CD4-positive, alpha-beta memory T cell (primary cell): ENCODE measurements around the gene PPDPF. TPM values are rescaled to one million over a fixed set of nuclear protein-coding genes. Genes with fewer than 3 reads are reported as not detected.

Source experiments
- CTCF ChIA-PET: fragments of 350-600 bp; sonication (Branson Sonifier 250); formaldehyde crosslinking; loops from one replicate; lab custom pipeline; 2021; ENCODE audit warnings: inconsistent platforms; ENCODE audit not compliant: partially characterized antibody; lab: Charles Lee
- POLR2A ChIA-PET: fragments of 350-600 bp; sonication (Branson Sonifier 250); formaldehyde crosslinking; loops from one replicate; lab custom pipeline; 2021; ENCODE audit not compliant: partially characterized antibody; lab: Charles Lee
- DNase-seq, 5 donors: peaks; one replicate each; pipeline versions ENCODE4 v3.0.0 to v3.0.0-alpha.2; 2020 to 2022; ENCODE audit warnings: mixed read lengths in 1 of 5
- H3K27ac ChIP-seq: one replicate; pipeline ENCODE4 v1.7.0; 2013; ENCODE audit warnings: low read depth, low read length
- H3K27me3 ChIP-seq: 2 replicates; pipeline ENCODE4 v1.7.0; 2013; ENCODE audit warnings: mild to moderate bottlenecking, low read length, moderate library complexity; ENCODE audit not compliant: insufficient read depth
- H3K36me3 ChIP-seq: 2 replicates; pipeline ENCODE4 v1.7.0; 2013; ENCODE audit warnings: mild to moderate bottlenecking, low read length, moderate library complexity; ENCODE audit not compliant: insufficient read depth
- H3K4me1 ChIP-seq: 2 replicates; pipeline ENCODE4 v1.7.0; 2013; ENCODE audit warnings: mild to moderate bottlenecking, low read length, moderate library complexity; ENCODE audit not compliant: insufficient read depth
- H3K4me3 ChIP-seq, 2 donors: one replicate each; pipeline ENCODE4 v1.7.0; 2013; ENCODE audit warnings: low read length in 2 of 2, mild to moderate bottlenecking in 1 of 2
- H3K9me3 ChIP-seq, 2 donors: one replicate each; pipeline ENCODE4 v1.7.0; 2013; ENCODE audit warnings: low read length in 2 of 2, control low read depth in 1 of 2; ENCODE audit not compliant: control insufficient read depth in 1 of 2
- H3K27ac Mint-ChIP-seq, 7 donors: one replicate each; pipeline ENCODE4 v1.8.0; 2020 to 2021; ENCODE audit warnings: mixed read lengths in 7 of 7, mild to moderate bottlenecking in 6 of 7, inconsistent platforms in 3 of 7, moderate library complexity in 3 of 7
- H3K27me3 Mint-ChIP-seq, 2 donors: one replicate each; pipeline ENCODE4 v1.8.0; 2020 to 2021; ENCODE audit warnings: mixed read lengths in 2 of 2
- H3K36me3 Mint-ChIP-seq, 2 donors: one replicate each; pipeline ENCODE4 v1.8.0; 2020 to 2021; ENCODE audit warnings: mixed read lengths in 2 of 2, inconsistent platforms in 1 of 2, mild to moderate bottlenecking in 1 of 2
- H3K4me1 Mint-ChIP-seq, 4 donors: one replicate each; pipeline ENCODE4 v1.8.0; 2020 to 2021; ENCODE audit warnings: mixed read lengths in 4 of 4, mild to moderate bottlenecking in 1 of 4
- H3K4me3 Mint-ChIP-seq, 8 donors: one replicate each; pipeline ENCODE4 v1.8.0; 2020 to 2021; ENCODE audit warnings: mixed read lengths in 8 of 8, mild to moderate bottlenecking in 7 of 8, moderate library complexity in 6 of 8, inconsistent platforms in 3 of 8
- H3K9me3 Mint-ChIP-seq, 8 donors: one replicate each; pipeline ENCODE4 v1.8.0; 2020 to 2021; ENCODE audit warnings: mixed read lengths in 8 of 8, mild to moderate bottlenecking in 5 of 8, inconsistent platforms in 3 of 8, moderate library complexity in 1 of 8
- intact Hi-C: fragments of 100-400 bp; cut with micrococcal nuclease; formaldehyde crosslinking; loops from one replicate; pipeline ENCODE4 v1.15.1; 2023
- polyA plus RNA-seq, 2 donors: library from polyadenylated mRNA; unstranded; fragments of 300-500 nt; fragmentation: Illumina TruSeq; gene quantifications; one replicate each; pipeline ENCODE4 v1.2.3, GENCODE V29; 2021
- total RNA-seq, 2 experiments: library from RNA; stranded (reverse); gene quantifications; one replicate each; pipeline ENCODE4 v1.2.3, GENCODE V29; 2021

The PPDPF gene
- total and polyA plus RNA-seq, 4 experiments from 2014 or later: 29.4 to 229 (median 180) TPM

DNA sequence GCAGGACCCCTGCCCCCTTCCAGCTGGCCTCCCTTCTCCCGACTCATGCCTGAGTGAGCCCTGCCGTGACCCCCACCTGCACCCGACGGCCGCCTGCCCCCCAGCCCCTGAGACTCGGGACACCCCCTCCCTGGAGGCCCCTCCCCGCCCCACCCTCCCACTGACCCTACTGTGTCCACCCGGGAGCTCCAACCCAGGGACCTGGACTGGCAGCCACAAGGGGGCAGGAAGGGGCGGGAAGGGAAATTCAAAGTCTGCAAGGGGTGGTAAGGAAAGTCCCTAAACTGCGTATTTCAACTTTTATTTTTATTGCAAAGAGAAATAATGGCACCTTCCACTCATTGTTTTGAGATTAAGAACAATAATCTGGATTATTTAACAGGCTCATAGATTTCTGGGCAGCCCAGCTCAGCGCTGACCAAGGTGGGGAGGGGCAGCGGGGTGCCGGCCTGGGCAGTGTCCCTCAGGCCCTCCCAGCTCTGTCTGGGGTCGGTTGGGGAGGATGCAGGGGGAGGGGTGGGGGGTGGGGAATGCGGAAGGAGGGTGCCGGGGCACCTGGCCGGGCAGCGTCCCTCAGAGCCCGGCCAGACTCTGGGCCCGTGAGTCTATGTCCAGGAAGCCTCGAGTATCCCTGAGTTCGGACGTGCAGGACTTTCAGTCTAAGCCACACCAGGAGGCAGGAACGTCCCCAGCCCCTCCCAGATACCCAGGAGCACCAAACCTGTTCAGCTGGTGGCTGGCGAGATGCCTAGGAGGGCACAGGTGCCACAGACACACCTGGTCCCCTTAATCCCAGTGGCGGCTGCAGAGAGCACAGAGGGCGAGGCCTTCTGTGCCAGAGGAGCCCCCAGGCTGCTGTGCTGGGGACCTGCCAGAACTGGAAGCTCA is 17.9 kb downstream of the PPDPF start:
- Mint-ChIP-seq H3K4me1 (peaks cover 0 to 17% (median 2%) of the 10 kb centered on the region in 4 donors), H3K36me3 (no peaks in the 10 kb centered on the region), H3K27ac (peak overlapping the region in 6 of 7 donors; percentile 35 to 89 (median 82)), H3K27me3 (no peaks in the 10 kb centered on the region), H3K9me3 (no peaks in the 10 kb centered on the region), H3K4me3 (peak overlapping the region; percentile 65 to 85 (median 80))
- Histone ChIP-seq H3K4me3 (peak overlapping the region in 1 of 2 donors; percentile 56), H3K27me3 (no peaks in the 10 kb centered on the region), H3K4me1 (peaks cover 31% of the 10 kb centered on the region), H3K9me3 (no peaks in the 10 kb centered on the region), H3K27ac (peak overlapping the region; percentile 68), H3K36me3 (no peaks in the 10 kb centered on the region)
- ChIA-PET POLR2A (interaction anchor here (0.8 to 6.6 kb wide), 29 partner anchors 12 to 524 kb away, joined by 3 to 84 read pairs (median 7); partner anchors contain the start of genes ARFRP1, FNDC11, GMEB2 and LIME1), CTCF (interaction anchor here (0.8 to 3.9 kb wide), 28 partner anchors 13 to 444 kb away, joined by 3 to 33 read pairs (median 6); partner anchors contain the start of genes ARFRP1, HELZ2, LIME1 and RTEL1)
- intact Hi-C loops: loop anchor here (1.0 to 2.0 kb wide), 8 partner anchors 18 to 436 kb away; partner anchors contain the start of genes ARFRP1, PPDPF and RTEL1
- peak in 3 of 5 donors; percentile 36 to 80 (median 60) for DNase-seq

DNA sequence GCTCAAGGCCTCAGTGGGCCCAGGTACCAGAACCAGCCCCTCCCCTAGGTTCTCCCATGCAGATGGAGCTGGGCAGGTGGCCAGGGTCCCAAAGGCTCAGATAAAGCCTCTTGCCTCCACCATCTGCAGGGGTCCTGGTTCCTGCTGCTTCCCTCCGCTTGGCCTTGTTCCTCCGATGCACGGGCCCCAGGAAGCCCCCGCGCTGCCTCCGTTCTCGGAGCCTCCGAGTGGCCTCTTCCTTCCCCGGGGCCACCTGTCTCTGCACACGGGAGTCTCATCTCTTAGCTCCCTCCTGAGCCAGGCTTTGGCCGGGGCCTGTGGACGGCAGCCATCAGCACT is 18.5 kb downstream of the PPDPF start:
- peak overlapping the region; percentile 68 for H3K27ac ChIP-seq
- no peaks in the 10 kb centered on the region for H3K9me3 ChIP-seq
- Mint-ChIP-seq H3K4me1 (peaks cover 3 to 22% (median 5%) of the 10 kb centered on the region in 4 donors), H3K9me3 (no peaks in the 10 kb centered on the region), H3K27me3 (peaks cover 2% of the 10 kb centered on the region in 2 donors), H3K4me3 (no peak overlapping the region), H3K27ac (peak overlapping the region in 2 of 7 donors; percentile 29 to 80), H3K36me3 (no peaks in the 10 kb centered on the region)
- POLR2A ChIA-PET: interaction anchor here (1.0 to 6.6 kb wide), 9 partner anchors 13 to 326 kb away, joined by 3 to 84 read pairs (median 13); partner anchors contain the start of genes FNDC11, GMEB2, PPDPF and RTEL1
- no peaks in the 10 kb centered on the region for H3K27me3 ChIP-seq
- CTCF ChIA-PET: interaction anchor here (1.2 to 3.9 kb wide), 9 partner anchors 12 to 438 kb away, joined by 3 to 33 read pairs (median 10); partner anchors contain the start of genes HELZ2 and LIME1
- no peak overlapping the region for H3K4me3 ChIP-seq
- no peaks in the 10 kb centered on the region for H3K36me3 ChIP-seq
- DNase-seq: peak in 1 of 5 donors; percentile 43
- intact Hi-C loops: loop anchor here (2.0 kb wide), 2 partner anchors 168 to 258 kb away; partner anchors contain the start of gene ARFRP1
- peaks cover 31% of the 10 kb centered on the region for H3K4me1 ChIP-seq

DNA sequence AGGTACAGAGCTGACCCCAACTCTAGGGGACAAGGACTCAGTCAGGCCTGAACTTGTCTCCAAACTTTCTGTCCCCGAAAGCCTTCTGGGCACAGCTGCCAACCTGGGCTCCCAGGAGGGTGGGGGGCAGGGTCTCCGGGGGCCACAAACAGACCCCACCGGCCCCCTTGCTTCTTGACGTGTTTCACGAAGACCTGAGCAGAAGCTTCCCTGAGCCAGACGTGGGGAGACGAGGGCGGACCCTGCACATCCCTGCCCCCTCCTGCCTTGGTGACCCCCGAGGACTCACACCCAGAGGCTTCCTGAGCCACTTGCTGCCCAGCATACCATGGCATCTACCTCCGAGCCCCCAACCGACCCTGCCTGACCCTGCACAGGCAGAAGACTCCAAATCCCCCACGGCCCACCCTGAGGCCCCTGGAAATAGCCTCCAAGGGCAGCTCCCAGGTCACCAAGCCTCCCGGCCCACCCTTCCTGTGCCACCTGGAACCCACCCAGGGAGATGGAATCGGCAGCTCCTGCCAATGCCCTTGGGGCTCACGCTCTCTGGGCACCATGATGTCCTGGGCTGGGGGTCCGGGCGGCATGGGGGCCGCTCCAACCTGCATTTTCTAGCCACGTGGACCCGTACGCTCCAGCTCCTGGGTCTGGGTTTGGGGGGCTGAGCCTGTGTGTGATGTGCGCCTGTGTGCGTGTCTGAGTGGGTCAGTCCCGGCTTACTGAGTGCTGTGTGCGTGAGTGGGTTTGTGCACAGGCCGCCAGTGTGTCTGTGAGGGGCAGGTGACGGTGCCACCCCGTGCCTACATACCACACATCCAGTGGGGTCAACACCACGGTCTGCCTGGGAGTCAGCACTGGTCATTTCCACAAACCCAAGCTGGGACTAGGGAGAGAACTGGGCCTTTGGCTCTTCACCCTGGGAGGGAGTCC is 19.1 kb downstream of the PPDPF start:
- H3K27ac Mint-ChIP-seq: peak overlapping the region in 3 of 7 donors; percentile 29 to 35 (median 32)
- H3K4me3 Mint-ChIP-seq: peak overlapping the region in 1 of 8 donors; percentile 54

DNA sequence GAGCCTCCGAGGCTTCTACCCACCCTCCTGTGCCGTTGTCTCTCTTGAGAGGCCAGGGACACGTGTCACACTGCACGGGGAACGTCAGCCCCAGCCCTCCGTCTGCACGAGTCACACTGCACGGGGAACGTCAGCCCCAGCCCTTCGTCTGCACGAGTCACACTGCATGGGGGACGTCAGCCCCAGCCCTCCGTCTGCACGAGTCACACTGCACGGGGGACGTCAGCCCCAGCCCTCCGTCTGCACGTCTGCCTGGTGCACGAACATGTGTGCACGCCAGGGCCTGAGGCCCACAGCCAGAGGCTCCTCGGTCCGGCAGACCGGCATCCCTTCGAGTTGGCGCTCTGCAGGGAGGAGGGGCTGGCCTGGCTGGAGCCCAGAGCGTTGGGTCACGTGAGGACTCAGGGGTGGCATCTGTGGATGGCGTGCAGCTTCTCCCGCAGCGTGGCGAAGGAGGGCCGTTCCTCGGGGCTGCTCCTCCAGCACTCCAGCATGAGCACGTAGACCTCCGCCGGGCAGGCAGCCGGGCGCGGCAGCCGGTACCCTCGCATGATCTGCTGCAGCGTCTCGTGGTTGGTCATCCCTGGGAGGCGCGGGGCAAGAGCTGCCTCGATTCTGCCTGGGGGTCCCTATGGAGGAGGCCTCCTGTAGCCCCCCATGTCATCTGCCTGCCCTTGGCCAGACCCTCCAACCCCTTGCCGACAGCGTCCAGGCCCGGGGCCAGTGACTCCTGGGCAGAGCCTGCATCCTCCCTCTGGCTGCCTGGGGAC is 20.0 kb downstream of the PPDPF start:
- Mint-ChIP-seq H3K4me1 (peaks cover 3 to 22% (median 5%) of the 10 kb centered on the region in 4 donors), H3K36me3 (no peaks in the 10 kb centered on the region), H3K27me3 (peaks cover 2% of the 10 kb centered on the region in 2 donors), H3K9me3 (no peaks in the 10 kb centered on the region), H3K4me3 (peak overlapping the region in 1 of 8 donors; percentile 31), H3K27ac (no peak overlapping the region)
- H3K4me3 ChIP-seq: no peak overlapping the region
- no peak overlapping the region for H3K27ac ChIP-seq
- H3K9me3 ChIP-seq: no peaks in the 10 kb centered on the region
- ChIA-PET CTCF (no interaction called here), POLR2A (interaction anchor here (6.6 kb wide), 1 partner anchor 18 kb away, joined by 84 read pairs; the partner anchor contains the start of gene PPDPF)
- H3K36me3 ChIP-seq: no peaks in the 10 kb centered on the region
- H3K4me1 ChIP-seq: peaks cover 31% of the 10 kb centered on the region
- intact Hi-C loops: no loop called here
- no peak for DNase-seq
- H3K27me3 ChIP-seq: no peaks in the 10 kb centered on the region

More for the DNA sequence above, 19.1 kb downstream of the PPDPF start:
- H3K4me1 Mint-ChIP-seq: peaks cover 3 to 22% (median 5%) of the 10 kb centered on the region in 4 donors
- intact Hi-C loops: loop anchor here (2.0 kb wide), 2 partner anchors 167 to 257 kb away; partner anchors contain the start of gene ARFRP1
- ChIA-PET POLR2A (interaction anchor here (1.0 to 6.6 kb wide), 9 partner anchors 13 to 325 kb away, joined by 3 to 84 read pairs (median 13); partner anchors contain the start of genes FNDC11, GMEB2, PPDPF and RTEL1), CTCF (interaction anchor here (1.2 to 3.9 kb wide), 5 partner anchors 12 to 254 kb away, joined by 4 to 33 read pairs (median 12); partner anchors contain the start of gene LIME1)
- H3K27me3 ChIP-seq: no peaks in the 10 kb centered on the region
- DNase-seq: peak in 1 of 5 donors; percentile 36
- no peak overlapping the region for H3K27ac ChIP-seq
- H3K9me3 ChIP-seq: no peaks in the 10 kb centered on the region
- peaks cover 2% of the 10 kb centered on the region in 2 donors for H3K27me3 Mint-ChIP-seq
- H3K4me1 ChIP-seq: peaks cover 31% of the 10 kb centered on the region
- H3K9me3 Mint-ChIP-seq: no peaks in the 10 kb centered on the region
- no peak overlapping the region for H3K4me3 ChIP-seq
- no peaks in the 10 kb centered on the region for H3K36me3 Mint-ChIP-seq
- H3K36me3 ChIP-seq: no peaks in the 10 kb centered on the region

DNA sequence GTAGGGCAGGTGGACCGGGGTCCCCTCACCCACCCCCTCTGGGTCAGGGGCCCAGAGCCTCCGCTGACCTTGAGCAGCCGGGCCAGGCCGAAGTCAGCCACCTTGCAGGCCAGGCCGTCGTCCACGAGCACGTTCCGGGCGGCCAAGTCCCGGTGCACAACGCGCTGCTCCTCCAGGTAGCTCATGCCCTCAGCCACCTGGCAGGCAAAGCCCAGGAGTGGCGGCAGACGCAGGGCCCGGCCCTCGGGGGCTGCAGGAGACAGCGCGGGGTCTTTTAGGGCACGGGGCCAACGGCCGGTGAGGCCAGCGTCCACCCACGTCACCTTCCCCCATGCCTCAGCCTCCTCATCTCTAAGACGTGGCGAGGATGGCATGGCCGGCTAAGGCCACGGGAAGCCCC is 20.8 kb downstream of the PPDPF start:
- Mint-ChIP-seq H3K27ac (no peak overlapping the region), H3K4me1 (peaks cover 3 to 22% (median 5%) of the 10 kb centered on the region in 4 donors), H3K27me3 (peaks cover 2% of the 10 kb centered on the region in 2 donors), H3K9me3 (no peaks in the 10 kb centered on the region), H3K36me3 (no peaks in the 10 kb centered on the region), H3K4me3 (no peak overlapping the region)
- H3K27ac ChIP-seq: no peak overlapping the region
- no peaks in the 10 kb centered on the region for H3K27me3 ChIP-seq
- H3K4me1 ChIP-seq: peaks cover 31% of the 10 kb centered on the region
- intact Hi-C loops: no loop called here
- no peak overlapping the region for H3K4me3 ChIP-seq
- no peaks in the 10 kb centered on the region for H3K9me3 ChIP-seq
- CTCF ChIA-PET: no interaction called here
- H3K36me3 ChIP-seq: no peaks in the 10 kb centered on the region
- POLR2A ChIA-PET: no interaction called here
- no peak for DNase-seq

DNA sequence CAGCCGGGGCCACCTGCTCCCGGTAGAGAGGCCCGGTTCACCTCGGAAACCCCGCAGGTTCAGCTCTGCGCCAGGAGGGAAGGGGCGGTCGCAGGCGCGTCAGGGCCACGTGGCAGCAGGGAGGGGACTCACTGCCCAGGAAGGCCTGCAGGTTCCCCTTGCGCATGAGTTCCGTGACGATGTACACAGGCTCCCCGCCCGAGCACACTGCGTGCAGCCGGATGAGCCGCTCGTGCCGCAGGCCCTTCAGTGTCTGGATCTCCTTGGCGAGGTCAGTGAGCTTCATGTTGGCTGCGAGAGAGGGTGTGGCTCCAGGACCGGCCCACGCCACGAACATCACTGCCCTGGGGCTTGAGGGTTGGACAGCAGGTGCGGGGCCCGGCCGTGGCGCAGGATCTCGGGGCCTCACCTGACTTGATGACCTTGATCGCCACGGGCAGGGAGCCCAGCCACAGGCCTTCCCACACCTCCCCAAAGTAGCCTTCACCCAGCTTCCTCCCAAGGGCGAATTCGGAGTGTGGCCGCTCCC is 21.5 kb downstream of the PPDPF start:
- H3K9me3 ChIP-seq: no peaks in the 10 kb centered on the region
- H3K36me3 ChIP-seq: no peaks in the 10 kb centered on the region
- Mint-ChIP-seq H3K27ac (no peak overlapping the region), H3K36me3 (no peaks in the 10 kb centered on the region), H3K4me3 (no peak overlapping the region), H3K4me1 (peaks cover 1 to 22% (median 4%) of the 10 kb centered on the region in 4 donors), H3K27me3 (peaks cover 2% of the 10 kb centered on the region in 2 donors), H3K9me3 (no peaks in the 10 kb centered on the region)
- no peak for DNase-seq
- POLR2A ChIA-PET: interaction anchor here (2.2 to 3.2 kb wide), 2 partner anchors 10 to 21 kb away, joined by 6 to 18 read pairs; no protein-coding TSS in a partner anchor
- no peak overlapping the region for H3K27ac ChIP-seq
- intact Hi-C loops: no loop called here
- H3K4me3 ChIP-seq: no peak overlapping the region
- CTCF ChIA-PET: interaction anchor here (1.2 to 1.9 kb wide), 2 partner anchors 100 to 324 kb away, joined by 3 to 4 read pairs; partner anchors contain the start of gene TPD52L2
- H3K4me1 ChIP-seq: peaks cover 25% of the 10 kb centered on the region
- no peaks in the 10 kb centered on the region for H3K27me3 ChIP-seq
